HG03097 (cell line): ENCODE data around the gene MED25.

ENCODE experiments used
- ATAC-seq: cut with Tn5 transposase; IDR thresholded peaks from one replicate; pipeline ENCODE4 v1.9.1; 2021; ENCODE audit not compliant: unreplicated experiment, low FRiP score

Gene MED25

GRCh38 chr19:49855676-49856573, 37.8 kb downstream of the MED25 start:
- ATAC-seq, result no peak

DNA sequence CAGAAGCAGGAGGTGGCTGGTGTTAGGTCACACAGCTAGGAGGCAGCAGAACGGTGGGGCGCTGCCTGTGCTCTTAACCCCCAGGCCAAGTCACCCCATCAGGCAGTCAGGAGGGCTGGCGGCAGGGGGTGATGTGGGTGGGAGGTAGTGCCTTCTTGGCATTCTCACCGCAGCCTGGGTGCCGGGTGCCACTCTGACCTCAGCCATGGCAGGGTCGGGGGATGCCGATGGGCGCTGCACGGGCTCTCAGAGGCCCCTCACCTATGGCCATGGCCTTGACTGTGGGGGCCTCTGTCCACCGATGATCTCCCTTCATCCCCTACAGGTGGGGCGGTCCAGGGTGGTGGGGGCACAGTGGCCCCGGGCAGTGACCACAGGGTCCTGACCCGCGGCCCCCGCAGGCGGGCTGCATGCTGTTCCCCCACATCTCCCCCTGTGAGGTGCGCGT, 38.5 kb downstream of the MED25 start:
- ATAC-seq, result no peak

GRCh38 chr19:49857061-49857837, 39.2 kb downstream of the MED25 start:
- no peak for ATAC-seq

DNA sequence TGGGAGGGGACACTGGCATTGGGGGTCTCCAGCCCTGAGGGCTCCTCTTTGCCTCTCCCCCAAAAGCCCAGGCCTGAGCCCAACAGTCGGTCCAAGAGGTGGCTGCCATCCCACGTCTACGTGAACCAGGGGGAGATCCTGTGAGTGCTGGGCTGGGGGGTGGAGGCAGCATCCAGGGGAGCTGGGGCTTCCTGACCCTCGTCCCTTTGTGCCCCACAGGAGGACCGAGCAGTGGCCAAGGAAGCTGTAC, 39.7 kb downstream of the MED25 start:
- no peak for ATAC-seq

DNA sequence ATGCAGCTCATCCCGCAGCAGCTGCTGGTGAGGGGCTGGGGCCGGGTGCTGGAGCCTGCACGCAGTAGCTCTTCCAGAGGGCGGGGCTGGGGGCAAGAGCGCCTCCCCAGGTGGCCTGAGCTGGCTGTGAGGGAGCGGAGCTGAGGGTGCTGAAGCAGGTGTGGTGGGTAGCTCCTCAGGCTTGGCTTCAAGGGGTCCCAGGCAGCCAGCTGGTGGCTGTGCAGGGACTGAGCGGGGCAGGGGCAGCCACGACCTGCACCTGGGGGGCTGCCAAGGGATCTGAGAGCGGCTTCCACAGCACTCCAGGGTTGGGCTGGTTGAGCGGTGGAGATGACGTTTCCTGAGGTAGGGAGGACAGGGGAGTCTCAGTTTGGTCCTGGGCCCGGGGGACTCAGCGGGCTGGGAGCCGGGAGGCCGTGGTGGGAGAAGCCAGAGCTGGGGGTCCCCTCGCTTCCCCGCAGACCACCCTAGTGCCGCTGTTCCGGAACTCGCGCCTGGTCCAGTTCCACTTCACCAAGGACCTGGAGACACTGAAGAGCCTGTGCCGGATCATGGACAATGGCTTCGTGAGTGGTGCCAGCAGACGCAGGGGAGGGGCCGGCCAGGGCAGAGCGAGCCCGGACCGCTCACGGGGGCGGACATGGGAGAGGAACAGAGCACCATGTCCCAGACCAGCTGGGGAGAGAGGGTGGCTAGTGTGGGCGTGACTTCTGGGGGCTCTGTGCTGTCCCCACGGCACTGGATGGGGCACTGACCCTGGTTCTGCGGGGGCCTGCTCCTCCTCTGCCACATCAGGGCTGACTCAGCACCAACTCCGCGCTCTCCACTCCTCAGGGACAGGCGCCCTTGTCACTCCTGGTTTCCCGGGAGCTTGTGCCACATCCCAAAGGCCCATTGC, 40.2 kb downstream of the MED25 start:
- ATAC-seq, result no peak

- ATAC-seq, result no peak
Measured at GRCh38 chr19:49859682-49860335, 41.7 kb downstream of the MED25 start.

DNA sequence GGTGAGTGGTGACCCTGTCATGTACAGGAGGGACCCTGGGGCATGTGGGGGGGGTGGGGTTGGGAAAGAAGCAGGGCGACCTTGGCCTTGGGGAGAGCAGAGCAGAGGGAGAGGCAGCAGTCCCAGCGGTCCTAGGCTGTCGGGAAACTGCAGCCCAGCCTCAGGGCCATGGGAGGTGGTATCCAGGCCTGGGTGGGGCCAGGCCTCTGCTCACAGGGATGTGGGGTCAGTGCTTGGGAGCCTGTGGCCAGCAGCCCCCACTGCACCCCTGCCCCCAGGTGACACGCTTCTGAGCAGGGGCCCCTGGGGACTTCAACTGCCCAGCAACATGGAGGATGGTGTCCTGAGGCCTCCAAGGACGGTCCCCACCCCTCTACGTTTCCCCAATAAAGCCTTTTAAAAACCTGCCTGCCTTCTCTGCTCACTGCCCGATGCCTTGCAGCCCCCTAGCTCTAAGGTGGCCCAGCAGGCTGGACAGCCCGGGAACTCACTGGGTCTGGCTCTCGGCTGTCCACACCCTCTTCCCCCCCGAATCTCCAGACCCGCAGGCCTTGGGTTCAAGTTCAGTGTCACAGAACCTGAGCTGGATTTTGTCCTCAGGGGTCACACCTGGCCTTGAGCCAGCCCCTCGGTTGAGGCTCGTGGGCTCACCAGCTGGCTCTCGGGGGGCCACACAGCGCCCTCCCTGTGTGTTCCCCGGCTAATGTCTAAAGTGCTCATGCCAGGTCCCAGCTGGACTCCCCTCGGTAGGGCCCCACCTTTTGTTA, 42.4 kb downstream of the MED25 start:
- no peak for ATAC-seq

- ATAC-seq, result no peak
Measured at GRCh38 chr19:49861107-49861506, 43.0 kb downstream of the MED25 start.

DNA sequence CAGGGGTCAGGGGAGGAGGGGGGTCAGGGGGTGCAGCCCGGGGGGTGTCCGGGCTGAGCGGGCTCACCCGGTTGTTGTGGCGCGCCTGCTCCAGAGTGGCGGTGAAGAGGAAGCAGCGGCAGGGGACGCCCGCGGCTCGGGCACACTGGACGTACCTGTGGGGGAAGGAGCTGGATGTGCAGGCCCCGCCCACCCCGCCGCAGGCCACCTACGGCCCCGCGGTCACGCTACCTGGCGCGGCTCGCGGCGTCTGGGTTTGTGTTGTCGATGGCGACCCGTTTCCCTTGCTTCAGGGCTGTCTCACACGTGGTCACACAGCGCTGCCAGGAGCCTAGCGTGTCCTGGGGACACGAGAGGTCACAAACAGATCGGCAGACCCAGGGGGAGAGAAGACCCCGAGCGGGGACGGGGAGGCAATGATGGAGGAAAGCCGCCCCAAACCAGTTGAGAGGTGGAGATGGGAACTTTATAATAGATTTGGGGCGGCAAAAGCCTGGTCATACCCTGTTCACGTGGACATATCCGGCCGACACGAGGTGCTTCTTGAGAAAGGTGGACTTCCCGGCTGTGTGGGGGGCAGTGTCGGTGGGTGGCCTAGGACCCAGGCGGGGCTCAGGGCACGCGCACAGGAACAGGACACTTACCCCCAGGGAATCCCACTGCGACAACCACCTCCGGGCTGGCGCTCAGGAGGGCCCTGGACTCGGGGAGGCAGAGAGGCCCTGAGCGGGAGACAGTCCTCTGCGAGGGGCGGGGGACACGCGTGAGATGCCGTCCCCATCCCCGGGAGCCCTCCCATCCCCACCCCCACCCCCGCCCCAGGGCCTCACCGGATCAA, 43.7 kb downstream of the MED25 start:
- no peak for ATAC-seq

DNA sequence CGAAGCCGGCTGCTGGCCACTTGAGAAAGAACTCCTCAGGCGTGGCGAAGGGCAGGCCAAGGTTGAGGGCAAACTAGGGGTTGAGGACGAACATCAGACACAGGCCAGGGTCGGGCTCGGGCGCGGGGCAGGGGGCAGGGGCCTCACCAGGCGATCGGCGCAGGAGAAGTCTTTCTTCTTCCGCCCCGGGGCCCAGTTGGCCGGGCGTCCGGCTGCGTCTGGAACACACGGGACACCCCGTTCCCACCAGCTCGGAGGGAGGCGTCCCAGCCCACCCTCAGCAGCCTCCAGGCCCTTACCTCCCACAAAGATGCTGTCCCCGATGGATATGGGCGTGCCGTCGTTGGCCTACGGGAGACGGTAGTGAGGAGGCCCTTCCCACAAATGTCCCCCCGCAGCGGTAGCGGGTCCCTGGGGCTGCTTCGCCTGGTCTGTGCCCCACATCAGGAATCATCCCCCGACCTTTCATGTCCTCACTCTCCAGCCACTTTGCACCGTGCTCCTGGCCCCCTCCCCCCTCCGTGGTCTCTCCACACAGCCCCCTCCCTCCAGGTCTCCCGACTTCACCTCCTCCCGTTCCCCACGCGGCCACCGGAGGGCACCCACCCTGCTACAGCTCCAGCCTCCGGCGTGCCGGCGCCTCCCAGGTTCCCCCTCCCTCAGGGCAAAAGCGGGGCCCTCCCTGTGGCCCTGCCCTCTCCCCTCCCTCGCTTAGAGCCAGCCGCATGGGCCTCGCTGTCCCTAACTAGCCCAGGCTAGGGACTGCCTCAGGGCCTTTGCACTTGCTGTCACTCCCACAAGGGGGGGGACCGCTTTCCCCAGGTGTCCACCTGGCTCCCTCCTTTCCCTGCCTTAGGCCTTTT, 44.5 kb downstream of the MED25 start:
- no peak for ATAC-seq

DNA sequence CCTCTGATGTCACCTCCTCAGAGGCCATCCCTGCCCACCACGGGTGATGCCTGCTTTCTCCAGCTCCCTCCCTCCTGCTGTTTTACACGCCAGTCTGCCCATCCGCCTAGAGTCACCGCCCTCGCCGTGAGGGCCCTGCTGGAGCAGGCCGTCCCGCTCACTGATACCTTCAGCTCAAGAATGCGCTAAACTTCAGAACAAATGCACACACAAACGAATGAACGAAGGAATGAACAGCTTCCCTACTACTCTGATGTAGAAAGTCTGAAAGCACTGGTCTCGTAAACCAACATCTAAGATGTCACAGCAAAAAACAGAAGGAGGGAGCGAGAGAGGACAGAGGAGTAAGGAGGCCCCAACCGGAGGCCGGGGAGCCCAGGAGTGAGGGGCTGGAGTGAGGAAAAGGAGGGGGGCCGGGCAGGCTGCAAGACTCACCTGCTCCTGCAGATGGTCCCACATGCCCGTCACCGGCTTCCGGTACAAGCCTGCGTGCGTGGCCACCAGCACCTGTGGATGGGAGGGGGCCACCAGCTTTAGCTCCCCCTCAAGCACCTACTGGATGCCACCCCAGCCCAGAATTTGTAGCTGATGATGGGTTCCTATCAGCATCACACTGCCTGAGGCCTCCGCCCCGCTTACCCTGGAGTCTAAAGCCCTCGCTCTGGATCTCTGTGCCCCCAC, 45.3 kb downstream of the MED25 start:
- no peak for ATAC-seq

GRCh38 chr19:49863935-49864320, 45.8 kb downstream of the MED25 start:
- no peak for ATAC-seq

- no peak for ATAC-seq
Measured at GRCh38 chr19:49864890-49865289, 46.8 kb downstream of the MED25 start.

DNA sequence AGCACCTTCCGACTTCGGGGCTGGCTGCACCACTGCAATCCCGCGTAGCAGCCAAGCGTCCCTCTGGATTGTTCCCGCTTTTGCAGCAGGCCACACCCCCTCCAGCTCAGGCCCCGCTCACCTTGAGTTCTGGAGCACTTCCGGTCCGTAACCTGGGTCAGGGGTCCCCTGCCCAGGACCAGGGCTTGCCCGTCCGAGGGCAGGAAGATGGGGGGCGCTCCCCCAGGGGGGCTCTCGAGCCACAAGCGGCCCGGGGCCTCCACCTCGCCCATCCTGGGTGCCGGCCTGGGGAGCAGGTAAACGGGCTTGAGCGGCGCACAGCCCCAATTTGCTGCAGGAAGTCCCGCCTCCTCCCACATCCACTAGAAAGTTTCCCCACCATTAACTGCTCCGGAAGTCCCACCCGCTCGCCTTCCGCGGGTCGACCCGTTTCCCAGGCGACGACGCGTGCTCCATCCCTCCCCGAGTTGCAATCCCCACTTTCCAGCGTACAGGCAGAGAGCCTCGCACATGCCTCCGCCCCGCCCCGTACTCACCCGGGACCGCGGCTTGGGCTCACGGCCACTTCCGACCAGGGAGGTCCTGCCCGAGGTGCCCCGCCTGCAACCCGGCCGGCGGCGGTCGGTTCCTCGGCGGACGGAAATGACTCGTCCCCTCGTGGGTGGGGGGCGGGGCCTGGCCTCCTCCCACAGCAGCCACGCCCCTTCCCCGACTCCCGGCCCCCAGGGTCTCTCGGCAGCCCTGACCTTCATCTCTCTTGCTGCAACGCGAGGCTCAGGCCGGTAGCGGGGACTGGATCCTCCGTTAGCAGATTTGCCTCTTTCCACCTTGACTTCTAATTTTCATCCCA, 49.1 kb downstream of the MED25 start, which contains the start of gene PNKP:
Gene PNKP (minus strand): TSS at position 644 of the 850 bp plus-strand sequence. CDS start 372 bp downstream, at position 272.
- ATAC-seq, result peak; percentile 33

- peak; percentile 10 for ATAC-seq
Measured at GRCh38 chr19:49869009-49869483, 51.0 kb downstream of the MED25 start.
